NK-92 treated with Interleukin-12 subunit alpha and Interleukin-12 subunit beta, amount 100 ng/mL, for 24 hours (cell line): ENCODE results near the gene RBMS1.
"Not testable (repeated sequence)": the region's sequence is repeated elsewhere in the genome, so short reads cannot be mapped to it uniquely, and the experiment has no call there.

Experiments used
- DNase-seq: peaks from one replicate; lab custom pipeline; 2025; lab: John Stamatoyannopoulos, UW

Gene RBMS1

DNA sequence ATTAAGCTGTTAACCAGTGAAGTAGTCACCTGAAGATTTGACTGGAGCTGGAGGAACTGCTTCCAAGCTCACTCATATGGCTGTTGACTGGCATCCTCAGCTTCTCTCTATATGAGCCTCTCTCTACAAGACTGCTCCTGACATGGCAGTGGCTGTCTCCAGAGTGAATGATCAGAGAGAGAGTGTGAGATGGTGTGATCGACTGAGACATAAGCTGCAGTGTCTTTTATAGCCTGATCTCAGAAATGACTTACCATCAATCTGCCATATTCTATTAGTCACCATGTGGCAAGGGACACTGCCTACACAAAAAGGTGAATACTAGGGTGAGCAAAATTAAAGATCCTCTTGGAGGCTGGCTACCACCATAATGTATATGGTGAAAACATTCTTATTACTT is 7.8 kb upstream of the RBMS1 start:
- no peak for DNase-seq

DNA sequence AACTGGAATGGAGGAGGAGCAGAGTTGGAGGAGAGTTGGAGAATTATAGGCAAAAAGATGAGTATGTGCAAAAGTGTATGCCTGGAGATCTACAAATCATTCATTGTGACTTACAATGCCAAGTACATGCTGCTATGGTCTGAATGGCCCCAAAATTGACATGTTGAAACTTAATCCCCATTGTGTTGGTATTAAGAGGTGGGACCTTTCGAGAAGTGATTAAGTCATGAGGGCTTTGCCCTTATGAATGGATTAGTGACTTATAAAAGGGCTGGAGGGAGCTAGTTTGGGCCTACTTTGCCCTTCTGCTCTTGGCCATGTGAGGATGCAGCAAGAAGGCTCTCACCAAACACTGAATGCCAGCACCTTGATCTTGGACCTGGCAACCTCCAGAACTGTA is 6.3 kb upstream of the RBMS1 start:
- no peak for DNase-seq

DNA sequence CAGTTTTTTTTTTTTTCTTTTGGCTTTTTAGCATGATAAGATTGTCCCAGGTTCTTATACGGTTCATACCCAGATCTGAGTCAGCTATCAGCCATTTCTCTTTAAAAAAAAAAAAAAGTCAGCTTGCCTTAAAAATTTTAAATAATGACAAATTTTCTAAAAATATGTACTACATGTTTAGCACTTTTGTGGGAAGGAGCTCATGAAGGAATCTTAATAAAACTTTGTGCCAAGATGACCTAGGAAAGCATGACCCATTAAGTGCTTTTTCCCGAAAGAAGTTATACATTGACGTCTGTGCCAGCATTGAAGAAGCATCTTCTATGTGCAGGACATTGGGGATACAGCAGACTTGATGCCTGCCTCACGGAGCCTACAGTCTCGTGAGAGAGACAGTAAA is 4.5 kb upstream of the RBMS1 start:
- no peak for DNase-seq

DNA sequence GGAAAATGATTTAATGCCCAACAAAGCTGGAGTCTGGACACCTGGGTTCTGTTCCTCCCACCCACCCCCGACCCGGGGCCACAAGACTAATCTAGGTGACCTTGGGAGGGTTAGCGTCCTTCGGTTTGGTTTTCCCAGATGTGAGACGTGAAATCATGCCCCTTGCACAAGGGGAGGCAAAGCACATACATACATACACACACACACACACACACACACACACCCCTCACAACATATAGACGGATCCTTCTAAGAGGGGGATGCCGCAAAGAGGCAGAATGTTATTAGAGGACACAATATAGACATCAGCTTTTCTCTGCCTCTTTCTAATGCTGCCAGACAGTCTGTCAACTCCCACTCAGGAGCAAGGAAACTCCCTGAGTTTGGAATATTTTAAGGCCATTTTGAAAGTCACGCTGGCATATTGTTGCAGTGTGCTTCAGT is 616 bp upstream of the RBMS1 start:
- no peak for DNase-seq

DNA sequence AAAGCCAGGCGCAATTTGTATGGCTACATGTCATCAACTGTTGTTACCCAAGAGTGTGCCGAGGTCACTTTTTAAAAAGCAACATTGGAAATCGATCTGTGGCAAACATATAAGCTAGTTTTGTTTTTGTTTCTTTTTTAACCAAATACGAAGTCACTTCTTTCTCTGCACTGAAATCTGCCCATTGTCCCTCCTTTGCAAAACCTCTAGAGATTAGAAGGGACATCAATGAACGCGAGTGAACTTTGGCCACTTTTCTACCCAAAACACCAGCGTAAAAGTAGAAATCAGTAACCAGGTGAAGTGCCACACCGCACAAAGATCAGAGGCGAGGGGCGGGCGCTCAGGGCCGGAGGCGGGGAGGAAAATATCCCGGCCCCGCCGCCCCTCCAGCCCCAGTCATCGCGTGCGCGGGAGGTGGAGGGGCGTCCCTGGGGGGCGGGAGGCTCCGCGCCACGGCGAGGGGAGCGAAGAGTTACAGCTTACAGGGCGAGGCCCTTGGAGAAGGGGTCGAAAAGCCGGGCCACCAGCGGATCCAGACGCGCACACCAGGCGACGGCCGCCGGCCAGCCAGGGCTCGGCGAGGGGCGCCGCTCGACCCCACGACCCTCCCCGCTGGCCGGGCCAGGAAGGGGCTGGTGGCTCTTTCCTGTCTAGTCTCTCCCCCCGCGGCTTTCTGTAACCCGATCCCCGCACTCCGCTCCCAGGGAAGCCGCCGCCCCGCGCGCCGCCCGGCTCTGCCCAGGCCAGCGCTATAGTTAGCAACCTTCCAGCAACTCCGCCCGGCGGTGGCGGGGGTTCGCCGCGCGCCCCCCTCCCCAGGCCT is 993 bp downstream of the RBMS1 start:
- DNase-seq: no peak

DNA sequence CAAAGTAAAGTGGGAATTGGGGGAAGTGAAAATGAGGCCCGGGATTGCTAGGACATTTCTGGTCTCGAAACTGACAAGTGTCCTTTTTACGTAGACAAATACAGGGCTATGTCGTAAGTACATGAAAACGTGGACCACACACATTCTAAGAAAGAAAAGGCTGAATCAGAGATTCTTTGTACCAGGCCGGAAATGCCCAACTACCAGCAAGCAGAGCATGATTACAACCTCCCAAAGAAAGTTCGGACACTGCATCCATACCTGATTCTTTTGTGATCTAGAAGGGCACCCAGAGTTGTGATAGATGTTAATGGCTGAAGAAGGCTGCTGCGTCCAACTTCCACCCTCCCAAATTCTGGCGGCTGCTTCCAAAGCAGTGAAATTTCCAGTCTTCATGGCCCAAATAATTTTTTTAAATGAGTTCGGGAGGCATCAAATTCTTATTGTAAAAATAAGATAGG is 1.7 kb downstream of the RBMS1 start:
- DNase-seq: no peak

- no peak for DNase-seq
Measured at GRCh38 chr2:160490733-160491685, 2.6 kb downstream of the RBMS1 start.

- DNase-seq: no peak
Measured at GRCh38 chr2:160489111-160489510, 4.5 kb downstream of the RBMS1 start.

GRCh38 chr2:160488289-160488688 is 5.3 kb downstream of the RBMS1 start:
- DNase-seq: not testable (repeated sequence)

DNA sequence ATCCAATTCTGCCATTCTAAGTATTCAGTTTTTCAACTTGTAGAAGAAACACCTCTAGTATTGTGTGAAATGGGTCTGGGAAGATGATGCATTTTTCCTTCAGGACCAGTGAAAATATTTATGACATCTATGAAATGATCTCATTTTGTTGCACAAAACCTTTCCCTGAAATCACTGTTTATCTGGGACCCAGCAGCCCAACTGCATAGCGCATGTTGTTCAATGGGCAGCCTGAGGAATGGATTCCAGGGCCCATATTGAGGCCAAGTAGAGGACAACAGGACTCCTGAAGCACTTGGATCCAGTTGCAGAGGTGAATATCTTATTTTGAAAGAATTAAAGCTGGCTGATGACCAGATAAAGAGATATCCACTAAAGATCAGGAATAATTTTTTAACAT is 7.3 kb downstream of the RBMS1 start:
- DNase-seq: no peak

GRCh38 chr2:160484859-160485520 is 8.6 kb downstream of the RBMS1 start:
- no peak for DNase-seq

DNA sequence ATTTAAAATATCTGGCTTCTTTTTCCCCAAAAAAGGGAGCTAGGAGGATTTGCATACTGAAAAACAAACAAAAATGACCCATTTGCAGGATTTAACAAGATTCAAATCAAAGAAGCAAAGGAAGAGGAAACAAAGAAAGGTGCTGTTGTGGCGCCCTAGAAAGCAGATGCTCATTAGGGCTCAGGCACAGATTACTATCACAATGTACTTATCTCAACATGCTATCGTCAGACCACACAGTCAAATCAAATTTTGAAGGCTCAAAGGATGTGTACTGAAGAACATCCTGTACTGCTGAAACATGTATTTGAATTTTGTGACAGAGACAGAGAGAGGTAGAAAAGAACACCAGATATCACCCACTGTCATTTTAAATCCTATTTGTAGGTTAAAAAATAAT is 10.9 kb downstream of the RBMS1 start:
- no peak for DNase-seq

- no peak for DNase-seq
Measured at GRCh38 chr2:160479269-160479668, 14.3 kb downstream of the RBMS1 start.

- DNase-seq: no peak
Measured at GRCh38 chr2:160478660-160479059, 14.9 kb downstream of the RBMS1 start.

GRCh38 chr2:160477032-160477431 is 16.6 kb downstream of the RBMS1 start:
- no peak for DNase-seq

GRCh38 chr2:160474891-160475787 is 18.5 kb downstream of the RBMS1 start:
- DNase-seq: no peak

- DNase-seq: no peak
Measured at GRCh38 chr2:160474319-160474645, 19.3 kb downstream of the RBMS1 start.

- no peak for DNase-seq
Measured at GRCh38 chr2:160473468-160474318, 19.9 kb downstream of the RBMS1 start.

- no peak for DNase-seq
Measured at GRCh38 chr2:160472839-160473251, 20.8 kb downstream of the RBMS1 start.

- no peak for DNase-seq
Measured at GRCh38 chr2:160471950-160472349, 21.7 kb downstream of the RBMS1 start.
